Right atrium auricular region (tissue), 2 donors: ENCODE results near the gene MAP3K12. TPM values are rescaled to one million over a fixed set of nuclear protein-coding genes. Genes with fewer than 3 reads are reported as not detected.

ENCODE experiments used
- DNase-seq: peaks from one replicate; pipeline ENCODE4 v3.0.0-alpha.2; 2019; ENCODE audit warnings: low spot score
- H3K27ac ChIP-seq, 2 donors: fragments of 200-600 bp; sonication (generic); 1 replicate in 1 of 2; 2 replicates in 1 of 2; pipeline ENCODE4 v1.5.1; 2016 to 2019
- H3K27me3 ChIP-seq, 2 donors: fragments of 200-600 bp; sonication (generic); one replicate each; pipeline versions ENCODE4 v1.5.1 to v1.6.0; 2017 to 2019
- H3K36me3 ChIP-seq: fragments of 200-600 bp; sonication (generic); one replicate; pipeline ENCODE4 v1.5.1; 2016
- H3K4me1 ChIP-seq, 2 donors: fragments of 200-600 bp; sonication (generic); one replicate each; pipeline versions ENCODE4 v1.5.1 to v1.6.0; 2017 to 2019
- H3K4me3 ChIP-seq, 2 donors: fragments of 200-600 bp; sonication (generic); 1 replicate in 1 of 2; 2 replicates in 1 of 2; pipeline ENCODE4 v1.5.1; 2017 to 2019; ENCODE audit warnings: mild to moderate bottlenecking in 1 of 2, moderate library complexity in 1 of 2
- H3K9me3 ChIP-seq, 2 donors: fragments of 200-600 bp; sonication (generic); one replicate each; pipeline ENCODE4 v1.5.1; 2019
- CTCF ChIP-seq, 2 donors: fragments of 200-600 bp; sonication (generic); IDR thresholded peaks; one replicate each; pipeline ENCODE4 v1.5.1; 2019; ENCODE audit warnings: antibody characterized with exemption in 2 of 2
- total RNA-seq, 2 donors: library from RNA; depleted of rRNA; stranded (reverse); fragments of >200 nt; gene quantifications; one replicate each; pipeline ENCODE4 v1.1.0, GENCODE V29; 2016

Gene MAP3K12
- total RNA-seq, 2 donors from 2014 or later, result 2.6 to 9.8 TPM

- no peak for TF ChIP-seq CTCF (IDR thresholded peaks at IDR 0.05)
- Histone ChIP-seq H3K27ac (peak overlapping the region in 1 of 2 donors; percentile 15), H3K36me3 (no peaks in the 10 kb centered on the region), H3K27me3 (no peaks in the 10 kb centered on the region), H3K4me3 (peak overlapping the region in 1 of 2 donors; percentile 71), H3K9me3 (no peaks in the 10 kb centered on the region), H3K4me1 (peaks cover 0 to 45% of the 10 kb centered on the region in 2 donors)
- no peak for DNase-seq
These were observed 1.0 kb downstream of the MAP3K12 start for GRCh38 chr12:53498235-53498630.

- Histone ChIP-seq H3K27me3 (no peaks in the 10 kb centered on the region), H3K27ac (no peak overlapping the region), H3K4me3 (no peak overlapping the region), H3K9me3 (no peaks in the 10 kb centered on the region), H3K36me3 (no peaks in the 10 kb centered on the region), H3K4me1 (peaks cover 0 to 42% of the 10 kb centered on the region in 2 donors)
- no peak for DNase-seq
- TF ChIP-seq CTCF (IDR thresholded peaks at IDR 0.05), result no peak
These were observed 1.8 kb downstream of the MAP3K12 start for GRCh38 chr12:53497461-53497860.

GRCh38 chr12:53496752-53497032 is 2.6 kb downstream of the MAP3K12 start:
- no peaks in the 10 kb centered on the region for H3K36me3 ChIP-seq
- H3K4me1 ChIP-seq, result peaks cover 0 to 40% of the 10 kb centered on the region in 2 donors
- TF ChIP-seq CTCF (IDR thresholded peaks at IDR 0.05), result no peak
- H3K27ac ChIP-seq, result peak overlapping the region; percentile 19 to 22
- no peaks in the 10 kb centered on the region for H3K27me3 ChIP-seq
- DNase-seq, result no peak
- no peak overlapping the region for H3K4me3 ChIP-seq
- H3K9me3 ChIP-seq, result no peaks in the 10 kb centered on the region

GRCh38 chr12:53495903-53496751 is 3.1 kb downstream of the MAP3K12 start:
- H3K27ac ChIP-seq, result peak overlapping the region; percentile 19 to 22
- TF ChIP-seq CTCF (IDR thresholded peaks at IDR 0.05), result no peak
- H3K36me3 ChIP-seq, result no peaks in the 10 kb centered on the region
- H3K9me3 ChIP-seq, result no peaks in the 10 kb centered on the region
- DNase-seq, result peak; percentile 83
- H3K27me3 ChIP-seq, result no peaks in the 10 kb centered on the region
- H3K4me1 ChIP-seq, result peaks cover 0 to 36% of the 10 kb centered on the region in 2 donors
- no peak overlapping the region for H3K4me3 ChIP-seq

GRCh38 chr12:53493610-53494391 is 5.5 kb downstream of the MAP3K12 start:
- H3K36me3 ChIP-seq, result no peaks in the 10 kb centered on the region
- H3K4me1 ChIP-seq, result peaks cover 0 to 32% of the 10 kb centered on the region in 2 donors
- H3K9me3 ChIP-seq, result no peaks in the 10 kb centered on the region
- peak overlapping the region; percentile 82 to 86 for H3K27ac ChIP-seq
- no peak for DNase-seq
- H3K4me3 ChIP-seq, result peak overlapping the region; percentile 49 to 60
- no peak for TF ChIP-seq CTCF (IDR thresholded peaks at IDR 0.05)
- no peaks in the 10 kb centered on the region for H3K27me3 ChIP-seq
